NCI-H1436 treated with DMSO at 0.1 percent for 48 hours (cell line): ENCODE data around the gene MAP3K1.
"Not testable (repeated sequence)": the region's sequence is repeated elsewhere in the genome, so short reads cannot be mapped to it uniquely, and the experiment has no call there.

Experiments
- DNase-seq: peaks from one replicate; lab custom pipeline; 2025; lab: John Stamatoyannopoulos, UW

MAP3K1 gene

DNA sequence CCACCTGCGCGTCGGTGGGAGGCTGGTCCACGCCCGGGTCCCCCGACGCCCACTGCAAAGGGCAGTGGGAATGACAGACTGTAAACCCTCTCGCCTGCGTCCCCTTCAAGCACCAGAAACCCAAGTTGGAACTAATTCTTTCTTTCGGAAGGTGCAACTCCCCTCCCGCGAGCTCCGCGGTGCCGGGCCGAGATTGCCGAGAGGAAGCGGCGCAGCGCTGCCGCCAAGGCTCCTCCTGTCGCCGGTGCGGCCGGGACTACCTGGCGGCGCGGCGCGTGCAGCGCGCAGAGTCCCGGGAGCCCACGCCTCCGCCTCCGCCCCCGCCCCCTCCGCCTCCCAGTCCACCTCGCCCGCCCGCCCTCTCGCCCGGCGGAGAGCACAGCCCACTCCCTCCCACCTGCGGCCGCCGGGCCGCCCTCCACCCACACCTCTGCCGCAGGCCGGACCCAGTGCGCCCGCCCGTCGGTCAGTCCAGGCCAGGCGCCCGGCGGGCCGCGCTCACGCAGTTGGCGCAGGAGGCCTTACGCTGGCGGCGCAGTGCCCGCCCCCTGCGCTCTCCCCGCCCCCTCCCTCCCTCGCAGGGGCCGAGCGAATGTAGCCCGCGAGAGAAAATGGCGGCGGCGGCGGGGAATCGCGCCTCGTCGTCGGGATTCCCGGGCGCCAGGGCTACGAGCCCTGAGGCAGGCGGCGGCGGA, at the start of gene MAP3K1:
Gene MAP3K1 (plus strand): TSS at position 587 of the 695 bp plus-strand sequence. CDS start 25 bp downstream, at position 612.
- no peak for DNase-seq

GRCh38 chr5:56766926-56767325, 48.4 kb upstream of the MAP3K1 start:
- no peak for DNase-seq

- DNase-seq, result no peak
Measured at GRCh38 chr5:56769875-56770604, 45.3 kb upstream of the MAP3K1 start.

DNA sequence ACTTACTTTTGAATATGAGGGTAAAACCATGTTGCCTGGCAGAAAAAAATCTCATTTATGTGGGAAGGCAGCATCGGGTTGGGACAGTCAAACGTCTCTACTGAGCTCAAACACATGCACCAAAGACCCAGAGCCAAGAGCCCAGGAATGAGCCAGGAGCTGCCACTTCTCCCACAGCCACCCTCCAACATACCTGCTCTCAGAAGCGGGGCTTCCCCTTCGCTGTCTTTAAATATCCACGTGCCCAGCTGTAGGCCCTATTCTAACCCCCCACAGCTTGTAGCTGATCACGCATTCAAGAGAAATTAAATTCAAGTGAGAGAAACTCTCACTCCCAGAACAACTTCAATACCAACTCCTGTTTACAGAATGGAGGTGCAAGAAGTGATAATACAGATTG, 42.6 kb upstream of the MAP3K1 start:
- no peak for DNase-seq

- DNase-seq, result no peak
Measured at GRCh38 chr5:56774957-56775356, 40.4 kb upstream of the MAP3K1 start.

DNA sequence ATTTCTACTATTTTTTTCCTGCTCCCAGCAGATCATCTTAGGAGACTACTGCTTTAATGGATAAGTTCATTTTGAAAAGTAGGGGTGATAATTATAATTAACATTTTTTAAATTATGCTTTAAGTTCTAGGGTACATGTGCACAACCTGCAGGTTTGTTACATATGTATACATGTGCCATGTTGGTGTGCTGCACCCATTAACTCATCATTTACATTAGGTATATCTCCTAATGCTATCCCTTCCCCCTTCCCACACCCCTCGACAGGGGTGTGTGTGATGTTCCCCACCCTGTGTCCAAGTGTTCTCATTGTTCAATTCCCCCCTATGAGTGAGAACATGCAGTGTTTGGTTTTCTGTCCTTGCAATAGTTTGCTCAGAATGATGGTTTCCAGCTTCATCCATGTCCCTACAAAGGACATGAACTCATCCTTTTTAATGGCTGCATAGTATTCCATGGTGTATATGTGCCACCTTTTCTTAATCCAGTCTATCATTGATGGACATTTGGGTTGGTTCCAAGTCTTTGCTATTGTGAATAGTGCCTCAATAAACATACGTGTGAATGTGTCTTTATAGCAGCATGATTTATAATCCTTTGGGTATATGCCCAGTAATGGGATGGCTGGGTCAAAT, 39.0 kb upstream of the MAP3K1 start:
- not testable (repeated sequence) for DNase-seq

DNA sequence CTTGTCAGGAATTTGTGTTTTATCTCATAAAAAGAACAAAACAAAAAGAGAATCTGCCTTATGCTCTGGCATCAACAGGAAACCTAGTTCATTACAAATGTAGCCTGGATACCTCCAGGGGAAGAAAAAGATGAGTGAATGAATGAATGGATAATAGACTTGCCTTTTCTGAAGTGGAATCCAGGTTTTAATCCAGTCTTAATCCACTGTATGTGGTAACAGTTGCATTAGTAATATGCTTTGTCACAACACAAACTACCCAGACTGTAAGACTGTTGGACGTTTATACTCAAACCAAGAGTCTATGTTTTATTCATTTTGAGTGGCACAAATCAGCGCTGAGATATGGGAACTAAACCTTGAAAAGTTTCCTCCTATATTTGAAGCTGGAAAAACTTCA, 32.1 kb upstream of the MAP3K1 start:
- DNase-seq, result no peak

DNA sequence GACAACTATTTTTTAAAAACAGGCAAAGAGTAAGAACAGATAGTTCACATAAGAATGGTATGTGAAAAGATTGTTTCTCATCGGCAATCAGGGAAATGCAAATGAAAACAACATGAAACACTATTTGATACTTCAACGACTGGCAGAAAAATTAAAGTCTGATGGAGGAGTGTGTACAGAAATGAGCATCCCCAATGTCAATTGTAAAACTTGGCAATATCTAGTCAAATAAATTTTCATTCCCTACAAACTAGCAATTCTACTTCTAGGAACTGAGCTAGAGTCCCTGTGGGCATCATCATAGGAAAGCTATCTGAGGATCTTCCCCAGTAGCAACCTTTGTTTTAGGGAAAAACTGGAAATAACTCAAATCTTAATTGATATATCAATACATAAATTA, 29.0 kb upstream of the MAP3K1 start:
- no peak for DNase-seq

GRCh38 chr5:56791396-56791795, 24.0 kb upstream of the MAP3K1 start:
- no peak for DNase-seq

DNA sequence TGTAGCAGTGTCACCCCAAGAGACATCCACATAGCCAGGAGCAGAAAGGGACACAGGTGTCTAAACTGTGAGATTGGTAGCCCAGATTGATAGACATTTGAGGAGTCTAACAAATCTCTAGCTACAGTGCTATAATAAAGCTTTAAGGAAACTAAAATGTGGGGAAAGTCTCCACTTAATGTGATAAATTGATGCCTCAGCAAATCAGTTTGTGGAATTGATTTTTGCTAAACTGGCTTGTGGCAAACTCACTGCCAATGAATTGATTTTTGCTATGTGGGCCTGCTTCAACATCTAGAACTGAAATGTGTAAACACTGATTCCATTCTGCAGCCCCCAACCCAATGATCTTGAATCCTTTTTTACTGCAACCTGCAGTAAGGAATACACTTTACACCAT, 16.8 kb upstream of the MAP3K1 start:
- no peak for DNase-seq

DNA sequence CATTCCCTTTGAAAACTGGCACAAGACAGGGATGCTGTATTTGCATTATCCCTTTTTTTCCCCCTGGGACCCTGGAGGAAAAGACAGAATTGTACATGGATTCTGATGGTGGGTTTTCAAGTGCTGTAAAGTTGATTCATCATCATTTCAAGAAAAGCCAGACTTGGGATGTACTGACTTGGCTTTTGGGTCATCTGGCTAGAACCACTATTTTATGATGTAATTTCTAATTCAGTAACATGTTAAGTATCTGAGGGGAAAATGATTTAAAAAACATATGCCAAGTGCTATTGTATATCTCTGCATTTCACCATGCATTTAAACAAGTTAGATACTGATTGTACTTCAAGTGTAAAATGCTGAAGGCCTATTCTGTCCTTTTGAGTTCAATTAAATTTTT, 15.2 kb upstream of the MAP3K1 start:
- DNase-seq, result no peak

GRCh38 chr5:56801256-56801655, 14.1 kb upstream of the MAP3K1 start:
- no peak for DNase-seq

DNA sequence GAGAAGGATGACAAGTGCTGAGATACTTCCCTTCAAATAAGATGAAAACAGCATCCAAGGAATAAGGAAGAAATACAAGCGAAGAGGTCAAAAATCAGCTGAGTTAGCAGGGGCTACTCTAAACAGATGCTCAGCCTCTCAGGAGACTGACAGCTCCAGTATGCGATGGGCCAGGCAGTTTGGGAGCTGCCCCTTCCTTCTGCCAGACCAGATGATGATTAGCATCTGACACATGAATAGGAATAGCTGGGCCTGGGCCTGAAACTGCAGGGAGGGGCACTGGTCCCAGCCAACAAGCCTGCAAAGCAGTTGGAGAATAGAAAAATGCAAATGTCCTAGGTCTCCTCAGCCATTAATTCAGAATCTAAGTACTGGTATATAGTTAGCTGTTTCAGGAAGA, 13.1 kb upstream of the MAP3K1 start:
- DNase-seq, result no peak

DNA sequence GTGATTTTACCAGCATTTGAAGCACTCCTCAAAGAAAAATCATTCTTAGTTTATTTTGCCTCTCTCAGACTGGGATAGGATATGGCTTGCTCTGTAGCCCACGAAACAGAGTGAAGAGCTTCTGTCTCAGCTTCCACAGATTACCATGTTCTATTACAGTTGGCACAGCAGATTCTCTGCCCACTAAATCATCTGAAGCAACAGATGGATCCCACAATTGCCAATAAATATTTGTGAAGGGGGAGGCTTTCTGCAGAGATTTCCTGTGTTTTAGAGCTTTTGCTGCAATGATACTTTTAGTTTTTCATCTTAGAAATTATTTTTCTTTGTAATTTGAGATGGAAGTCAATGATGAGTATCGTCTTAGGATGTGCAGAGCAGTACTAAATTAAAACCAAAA, 12.3 kb upstream of the MAP3K1 start:
- DNase-seq, result no peak

GRCh38 chr5:56803894-56804293, 11.5 kb upstream of the MAP3K1 start:
- DNase-seq, result no peak

DNA sequence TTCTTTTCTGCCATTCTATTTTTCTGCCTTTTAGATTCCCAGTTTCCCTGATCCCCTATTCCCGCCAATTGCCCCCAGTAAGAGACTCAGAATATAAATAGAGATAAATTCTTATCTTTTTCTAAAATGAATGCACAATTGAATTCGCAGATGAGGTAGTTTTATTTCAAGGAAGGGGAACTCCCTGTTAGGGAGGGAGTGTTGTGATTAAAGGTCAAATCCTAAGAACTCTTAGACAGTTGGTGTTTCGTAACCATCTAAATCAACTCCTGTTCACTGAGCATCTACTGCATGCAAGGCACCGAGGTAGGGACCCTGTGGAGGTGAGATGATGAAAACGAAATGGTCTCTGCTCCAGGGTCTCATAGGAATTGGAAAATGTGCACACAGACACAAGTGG, 7.7 kb upstream of the MAP3K1 start:
- DNase-seq, result no peak

DNA sequence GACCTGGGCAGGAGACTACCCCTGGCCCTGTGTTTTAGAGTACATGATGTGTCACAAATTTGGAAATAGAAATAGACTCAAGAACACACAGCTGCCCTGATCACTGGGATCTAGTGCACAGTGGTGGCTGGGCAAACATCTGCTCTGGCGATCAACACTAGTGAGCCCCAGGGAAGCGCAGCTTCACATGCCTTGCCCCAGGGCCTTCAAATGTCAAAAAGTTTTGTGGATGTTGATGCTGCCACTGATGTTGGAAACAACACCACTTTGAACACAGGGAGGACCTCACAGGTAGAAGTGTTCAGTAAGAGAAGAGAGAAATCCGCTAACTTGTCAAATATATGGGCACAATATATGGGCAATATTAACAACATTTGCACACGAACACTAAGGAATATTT, 7.1 kb upstream of the MAP3K1 start:
- DNase-seq, result no peak

- DNase-seq, result no peak
Measured at GRCh38 chr5:56810826-56811225, 4.5 kb upstream of the MAP3K1 start.

DNA sequence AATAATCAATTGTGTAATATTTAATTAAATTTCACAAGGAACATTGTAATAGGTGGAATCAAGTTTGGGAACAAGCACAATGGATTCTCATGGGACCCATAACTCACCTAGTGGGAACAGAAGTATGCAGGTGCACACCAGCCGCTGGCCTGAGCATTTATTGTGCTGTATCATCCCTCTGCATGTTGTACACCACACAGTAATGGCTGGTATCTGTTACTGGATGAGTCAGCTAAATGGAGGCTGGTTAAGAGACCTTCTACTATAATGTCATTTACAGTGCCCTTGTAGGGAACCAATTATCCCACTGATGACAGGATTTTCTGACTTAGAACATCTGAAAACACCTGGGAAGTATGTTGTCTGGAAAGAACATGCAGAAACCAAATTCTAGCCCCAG, 3.2 kb upstream of the MAP3K1 start:
- peak; percentile 22 for DNase-seq

DNA sequence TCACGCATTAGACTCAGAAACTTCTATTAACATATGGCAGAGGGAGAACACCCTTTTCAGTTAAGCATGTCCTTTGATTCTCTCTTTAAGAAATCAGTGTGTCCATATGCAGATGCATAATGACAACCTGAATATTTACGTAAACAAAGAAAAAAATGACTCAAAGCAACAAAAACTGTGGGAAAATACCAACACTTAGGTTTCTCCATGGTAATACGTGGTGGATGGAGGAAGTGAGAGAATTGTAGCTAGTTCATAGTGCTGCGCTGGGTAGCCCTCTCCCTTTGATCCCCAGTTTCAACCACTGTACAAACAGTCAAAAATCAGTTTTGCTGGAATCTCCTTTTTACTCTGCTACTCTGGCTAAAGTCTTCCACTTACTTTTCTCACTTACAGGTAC, 2.0 kb upstream of the MAP3K1 start:
- no peak for DNase-seq

- no peak for DNase-seq
Measured at GRCh38 chr5:56814361-56814962, 887 bp upstream of the MAP3K1 start.

- DNase-seq, result no peak
Measured at GRCh38 chr5:56815658-56816545, 553 bp downstream of the MAP3K1 start.
